ENCODE results near the gene BRAT1. TPM values are rescaled to one million over a fixed set of nuclear protein-coding genes. Genes with fewer than 3 reads are reported as not detected.

BRAT1 gene
- total and polyA plus RNA-seq, 2 donors from 2014 or later = 18.7 to 23.7 TPM

GRCh38 chr7:2540641-2541051 is 14.7 kb downstream of the BRAT1 start:
- no peak overlapping the region for H3K9ac ChIP-seq (ENCODE audit: low read length in 3 of 3)
- H3K27me3 ChIP-seq (ENCODE audit: control insufficient read depth, insufficient read depth, low read length) = no peaks in the 10 kb centered on the region
- no peak for TF ChIP-seq CTCF (IDR thresholded peaks at IDR 0.05; ENCODE audit: borderline replicate concordance, extremely low read depth, insufficient read depth)
- no peaks in the 10 kb centered on the region for H3K4me1 ChIP-seq (ENCODE audit: control insufficient read depth in 2 of 3, insufficient read depth in 2 of 3, low read depth in 1 of 3, low read length in 3 of 3)
- no peak for FAIRE-seq
- H3K9me3 ChIP-seq (ENCODE audit: control insufficient read depth in 2 of 3, insufficient read depth in 1 of 3, low read length in 3 of 3) = no peaks in the 10 kb centered on the region
- intact Hi-C loops (cut with DNase I) = no loop called here
- DNase-seq = peak in 2 of 5 donors; percentile 29 to 76
- no peak overlapping the region for H3K27ac ChIP-seq (ENCODE audit: low read depth in 2 of 2, low read length in 2 of 2)
- no peak overlapping the region for H3K4me3 ChIP-seq (ENCODE audit: low read length in 3 of 3)
- H3K36me3 ChIP-seq (ENCODE audit: control insufficient read depth in 2 of 3, insufficient read depth in 3 of 3, low read length in 3 of 3) = peaks cover 0 to 6% (median 3%) of the 10 kb centered on the region in 3 donors

GRCh38 chr7:2540133-2540532 is 15.2 kb downstream of the BRAT1 start:
- H3K27me3 ChIP-seq (ENCODE audit: control insufficient read depth, insufficient read depth, low read length) = no peaks in the 10 kb centered on the region
- peaks cover 0 to 6% (median 3%) of the 10 kb centered on the region in 3 donors for H3K36me3 ChIP-seq (ENCODE audit: control insufficient read depth in 2 of 3, insufficient read depth in 3 of 3, low read length in 3 of 3)
- no peaks in the 10 kb centered on the region for H3K9me3 ChIP-seq (ENCODE audit: control insufficient read depth in 2 of 3, insufficient read depth in 1 of 3, low read length in 3 of 3)
- no peak overlapping the region for H3K27ac ChIP-seq (ENCODE audit: low read depth in 2 of 2, low read length in 2 of 2)
- TF ChIP-seq CTCF (IDR thresholded peaks at IDR 0.05; ENCODE audit: borderline replicate concordance, extremely low read depth, insufficient read depth) = no peak
- intact Hi-C loops (cut with DNase I) = no loop called here
- FAIRE-seq (no peak), DNase-seq (peak in 1 of 5 donors; percentile 32)
- H3K9ac ChIP-seq (ENCODE audit: low read length in 3 of 3) = no peak overlapping the region
- no peaks in the 10 kb centered on the region for H3K4me1 ChIP-seq (ENCODE audit: control insufficient read depth in 2 of 3, insufficient read depth in 2 of 3, low read depth in 1 of 3, low read length in 3 of 3)
- H3K4me3 ChIP-seq (ENCODE audit: low read length in 3 of 3) = no peak overlapping the region

- Histone ChIP-seq H3K27me3 (ENCODE audit: control insufficient read depth, insufficient read depth, low read length) (no peaks in the 10 kb centered on the region), H3K36me3 (ENCODE audit: control insufficient read depth in 2 of 3, insufficient read depth in 3 of 3, low read length in 3 of 3) (peaks cover 0 to 2% (median 0%) of the 10 kb centered on the region in 3 donors), H3K27ac (ENCODE audit: low read depth in 2 of 2, low read length in 2 of 2) (no peak overlapping the region), H3K9ac (ENCODE audit: low read length in 3 of 3) (no peak overlapping the region), H3K4me1 (ENCODE audit: control insufficient read depth in 2 of 3, insufficient read depth in 2 of 3, low read depth in 1 of 3, low read length in 3 of 3) (no peaks in the 10 kb centered on the region), H3K4me3 (ENCODE audit: low read length in 3 of 3) (no peak overlapping the region), H3K9me3 (ENCODE audit: control insufficient read depth in 2 of 3, insufficient read depth in 1 of 3, low read length in 3 of 3) (no peaks in the 10 kb centered on the region)
- TF ChIP-seq CTCF (IDR thresholded peaks at IDR 0.05; ENCODE audit: borderline replicate concordance, extremely low read depth, insufficient read depth) = no peak
- peak in 2 of 5 donors; percentile 34 to 58 for DNase-seq
- intact Hi-C loops (cut with DNase I) = no loop called here
- FAIRE-seq = no peak
Observed at GRCh38 chr7:2539031-2539911, 16.1 kb downstream of the BRAT1 start.

Measured in kidney (tissue), 14 donors.